Gastrocnemius medialis (tissue), 4 donors: ENCODE data around the gene ELANE. TPM values are rescaled to one million over a fixed set of nuclear protein-coding genes. Genes with fewer than 3 reads are reported as not detected.
A peak's percentile ranks its signal among the peaks of the same experiment; 100 is the strongest.
"Not testable (repeated sequence)": the region's sequence is repeated elsewhere in the genome, so short reads cannot be mapped to it uniquely, and the experiment has no call there.

Source experiments
- ATAC-seq, 2 donors: fragments of 150-250 bp; one replicate each; pipeline ENCODE4 v1.9.1; 2016
- DNase-seq, 2 donors: peaks; one replicate each; pipeline ENCODE4 v3.0.0-alpha.2; 2019
- H3K27ac ChIP-seq, 4 donors: fragments of 200-600 bp; sonication (generic); 1 replicate in 1 of 4; 2 replicates in 3 of 4; pipeline ENCODE4 v1.5.1; 2016 to 2018; ENCODE audit warnings: mild to moderate bottlenecking in 2 of 4, moderate library complexity in 1 of 4
- H3K27me3 ChIP-seq, 3 donors: fragments of 200-600 bp; sonication (generic) in 2 of 3; 1 replicate in 1 of 3; 2 replicates in 2 of 3; pipeline versions ENCODE4 v1.5.1 to v1.6.0; 2016 to 2019; ENCODE audit warnings: mild to moderate bottlenecking in 1 of 3, moderate library complexity in 1 of 3
- H3K36me3 ChIP-seq, 2 donors: fragments of 200-600 bp; sonication (generic) in 1 of 2; one replicate each; pipeline ENCODE4 v1.5.1; 2017 to 2018
- H3K4me1 ChIP-seq, 2 donors: fragments of 200-600 bp; sonication (generic) in 1 of 2; one replicate each; pipeline ENCODE4 v1.5.1; 2016 to 2017; ENCODE audit warnings: mild to moderate bottlenecking in 2 of 2
- H3K4me3 ChIP-seq, 4 donors: fragments of 200-600 bp; sonication (generic) in 3 of 4; 1 replicate in 1 of 4; 2 replicates in 3 of 4; pipeline ENCODE4 v1.5.1; 2016 to 2019; ENCODE audit warnings: mild to moderate bottlenecking in 2 of 4
- H3K9me3 ChIP-seq, 3 donors: fragments of 200-600 bp; sonication (generic) in 2 of 3; 1 replicate in 1 of 3; 2 replicates in 2 of 3; pipeline ENCODE4 v1.5.1; 2016 to 2019
- POLR2A ChIP-seq, 2 donors: fragments of 450-650 bp; IDR thresholded peaks; one replicate each; pipeline ENCODE4 v1.6.1; 2017; ENCODE audit warnings: antibody characterized with exemption in 2 of 2, mild to moderate bottlenecking in 2 of 2, moderate library complexity in 2 of 2
- in situ Hi-C, 4 donors: fragments of 200-750 bp; cut with MboI; loops; one replicate each; pipeline versions ENCODE4 v1.15.0 to v1.8.0; 2017; ENCODE audit warnings: low sequenced_read_pairs in 4 of 4
- intact Hi-C: fragments of 100-400 bp; cut with DNase I; formaldehyde crosslinking; loops from one replicate; pipeline ENCODE4 v1.15.1; 2023; ENCODE audit warnings: low total_unique reads
- total RNA-seq, 4 donors: library from RNA; depleted of rRNA; stranded (reverse); fragments of >200 nt; gene quantifications; one replicate each; pipeline versions ENCODE4 v1.1.0 to v1.2.3, GENCODE V29; 2016
- TF ChIP-seq, protein P1 (sequence below), 5 experiments: fragments of 450-650 bp in 3 of 5; fragments of 200-600 bp in 2 of 5; sonication (generic) in 2 of 5; IDR thresholded peaks in 4 of 5; conservative IDR thresholded peaks in 1 of 5; 1 replicate in 4 of 5; 2 replicates in 1 of 5; pipeline ENCODE4 v1.5.1; 2016 to 2019; ENCODE audit warnings: antibody characterized with exemption in 5 of 5, mild to moderate bottlenecking in 3 of 5, moderate library complexity in 3 of 5

The ELANE gene
- total RNA-seq, 4 donors from 2014 or later = 0.46 to 0.84 TPM; not detected in 2

DNA sequence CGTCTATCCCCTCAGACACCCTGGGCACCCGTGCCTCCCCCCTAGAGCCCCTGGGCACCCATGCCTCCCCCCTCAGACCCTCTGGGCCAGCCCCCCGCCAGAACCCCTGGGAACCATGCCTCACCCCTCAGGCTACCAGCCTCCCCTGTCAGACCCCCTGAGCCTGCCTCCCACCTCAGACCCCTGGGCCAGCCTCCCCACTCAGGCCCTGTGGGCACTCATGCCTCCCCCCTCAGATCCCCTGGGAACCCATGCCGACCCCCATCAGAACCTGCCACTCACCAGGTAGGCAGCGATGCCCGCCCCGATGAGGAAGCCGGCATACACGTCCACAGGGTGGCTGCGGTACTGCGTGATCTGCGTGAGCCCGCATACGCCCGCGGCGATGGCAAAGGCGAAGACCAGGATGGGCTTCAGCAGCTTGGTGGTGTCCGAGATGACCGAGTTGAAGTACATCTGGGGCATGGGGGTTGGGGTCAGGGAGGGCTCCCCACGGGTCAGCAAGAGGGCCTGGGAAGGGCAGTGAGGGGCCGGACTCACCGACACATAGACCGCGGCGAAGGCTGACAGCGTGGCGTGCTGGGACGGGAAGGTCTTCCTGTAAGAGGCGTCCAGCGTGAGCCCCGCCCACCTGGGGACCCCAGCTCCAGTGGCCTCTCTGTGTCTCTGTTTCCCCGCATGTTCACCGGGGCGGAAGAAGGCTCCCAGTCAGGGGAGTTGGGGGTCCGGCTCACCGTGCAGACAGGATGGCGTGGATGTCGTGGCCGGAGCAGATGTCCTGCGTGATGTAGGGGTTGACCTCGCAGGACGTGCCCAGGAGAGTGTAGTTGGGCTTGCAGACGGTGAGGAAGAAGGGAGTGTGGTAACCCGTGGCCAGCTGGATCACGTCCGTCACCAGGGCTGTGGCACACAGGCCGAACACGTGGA is 37.7 kb upstream of the ELANE start:
- no peak for DNase-seq
- in situ Hi-C loops = no loop called here
- no peak overlapping the region for H3K4me3 ChIP-seq

DNA sequence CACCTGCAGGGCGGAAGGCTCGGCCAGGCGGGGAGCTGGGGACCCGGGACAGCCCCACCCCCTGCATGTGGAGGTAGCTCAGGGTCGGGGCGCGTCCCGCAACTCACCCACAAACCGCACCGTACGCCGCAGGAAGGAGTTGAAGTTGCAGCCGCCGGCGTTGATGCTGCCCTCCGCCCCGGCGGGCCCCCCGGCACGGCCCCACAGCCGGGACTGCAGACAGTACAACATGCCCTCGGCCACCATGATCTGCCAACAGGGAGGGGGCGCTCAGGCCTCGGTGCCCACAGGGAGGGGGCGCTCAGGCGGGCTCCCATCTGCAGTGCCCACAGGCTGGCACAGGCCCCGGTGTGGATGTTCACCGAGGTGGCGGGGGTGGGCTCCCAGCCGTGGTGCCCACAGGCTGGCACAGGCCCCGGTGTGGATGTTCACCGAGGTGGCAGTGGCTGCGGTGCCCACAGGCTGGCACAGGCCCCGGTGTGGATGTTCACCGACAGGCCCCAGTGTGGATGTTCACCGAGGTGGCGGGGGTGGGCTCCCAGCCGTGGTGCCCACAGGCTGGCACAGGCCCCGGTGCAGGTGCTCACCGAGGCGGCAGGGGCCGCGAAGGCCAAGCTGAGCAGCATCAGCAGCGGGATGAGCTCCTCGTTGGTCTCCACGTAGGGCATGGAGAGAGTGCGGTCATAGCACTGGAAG is 36.9 kb upstream of the ELANE start:
- in situ Hi-C loops = no loop called here
- no peak overlapping the region for H3K27ac ChIP-seq
- no peaks in the 10 kb centered on the region for H3K9me3 ChIP-seq
- peaks cover 0 to 19% of the 10 kb centered on the region in 2 donors for H3K36me3 ChIP-seq
- no peaks in the 10 kb centered on the region for H3K4me1 ChIP-seq
- no peak for DNase-seq
- TF ChIP-seq, protein P1, sequence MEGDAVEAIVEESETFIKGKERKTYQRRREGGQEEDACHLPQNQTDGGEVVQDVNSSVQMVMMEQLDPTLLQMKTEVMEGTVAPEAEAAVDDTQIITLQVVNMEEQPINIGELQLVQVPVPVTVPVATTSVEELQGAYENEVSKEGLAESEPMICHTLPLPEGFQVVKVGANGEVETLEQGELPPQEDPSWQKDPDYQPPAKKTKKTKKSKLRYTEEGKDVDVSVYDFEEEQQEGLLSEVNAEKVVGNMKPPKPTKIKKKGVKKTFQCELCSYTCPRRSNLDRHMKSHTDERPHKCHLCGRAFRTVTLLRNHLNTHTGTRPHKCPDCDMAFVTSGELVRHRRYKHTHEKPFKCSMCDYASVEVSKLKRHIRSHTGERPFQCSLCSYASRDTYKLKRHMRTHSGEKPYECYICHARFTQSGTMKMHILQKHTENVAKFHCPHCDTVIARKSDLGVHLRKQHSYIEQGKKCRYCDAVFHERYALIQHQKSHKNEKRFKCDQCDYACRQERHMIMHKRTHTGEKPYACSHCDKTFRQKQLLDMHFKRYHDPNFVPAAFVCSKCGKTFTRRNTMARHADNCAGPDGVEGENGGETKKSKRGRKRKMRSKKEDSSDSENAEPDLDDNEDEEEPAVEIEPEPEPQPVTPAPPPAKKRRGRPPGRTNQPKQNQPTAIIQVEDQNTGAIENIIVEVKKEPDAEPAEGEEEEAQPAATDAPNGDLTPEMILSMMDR (IDR thresholded peaks at IDR 0.05 in 4 of 5, conservative IDR thresholded peaks at IDR 0.05 in 1 of 5) = no peak
- TF ChIP-seq POLR2A (IDR thresholded peaks at IDR 0.05) = no peak
- intact Hi-C loops = no loop called here
- H3K27me3 ChIP-seq = no peaks in the 10 kb centered on the region
- H3K4me3 ChIP-seq = no peak overlapping the region
- no peak for ATAC-seq

More for the DNA sequence above, 37.7 kb upstream of the ELANE start:
- H3K36me3 ChIP-seq = peaks cover 0 to 27% of the 10 kb centered on the region in 2 donors
- H3K27me3 ChIP-seq = no peaks in the 10 kb centered on the region
- H3K27ac ChIP-seq = no peak overlapping the region
- peak in 1 of 2 donors; percentile 32 for ATAC-seq
- no peaks in the 10 kb centered on the region for H3K9me3 ChIP-seq
- no peaks in the 10 kb centered on the region for H3K4me1 ChIP-seq
- TF ChIP-seq POLR2A (IDR thresholded peaks at IDR 0.05) = no peak
- TF ChIP-seq, protein P1 (IDR thresholded peaks at IDR 0.05 in 4 of 5, conservative IDR thresholded peaks at IDR 0.05 in 1 of 5) = no peak
- intact Hi-C loops = no loop called here

DNA sequence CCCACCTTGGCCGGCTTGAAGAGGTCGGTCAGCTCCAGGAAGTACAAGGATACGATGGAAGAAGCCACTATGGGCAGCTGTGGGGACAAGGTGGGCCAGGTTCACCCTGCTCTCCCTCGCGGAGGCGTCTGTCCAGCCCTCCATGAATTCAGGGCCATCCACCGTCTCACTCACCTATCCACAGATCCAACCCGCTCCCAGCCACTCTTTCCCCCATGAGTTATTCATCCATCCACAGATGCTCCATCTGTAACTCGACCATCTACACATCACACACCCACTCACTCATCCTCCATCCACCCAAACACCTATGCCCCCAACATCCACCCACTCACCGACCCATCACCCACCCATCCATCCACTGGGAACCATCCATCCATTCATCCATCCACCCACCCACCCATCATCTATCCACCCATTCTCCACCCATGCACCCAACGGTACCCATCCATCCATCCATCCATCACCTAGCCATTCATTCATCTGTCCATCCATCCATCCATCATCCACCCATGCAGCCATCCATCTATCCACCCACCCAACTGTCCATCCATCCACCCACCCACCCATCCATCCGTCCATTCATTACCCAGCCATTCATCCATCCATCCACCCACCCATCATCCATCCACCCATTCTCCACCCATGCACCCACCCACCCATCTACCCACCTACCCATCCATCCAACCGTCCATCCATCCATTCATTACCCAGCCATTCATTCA is 36.2 kb upstream of the ELANE start:
- in situ Hi-C loops = no loop called here
- Histone ChIP-seq H3K4me1 (no peaks in the 10 kb centered on the region), H3K9me3 (no peaks in the 10 kb centered on the region), H3K27ac (no peak overlapping the region), H3K4me3 (no peak overlapping the region), H3K27me3 (peaks cover 0 to 2% (median 0%) of the 10 kb centered on the region in 3 donors), H3K36me3 (peaks cover 0 to 12% of the 10 kb centered on the region in 2 donors)
- intact Hi-C loops = no loop called here
- ATAC-seq (no peak), DNase-seq (no peak)
- no peak for TF ChIP-seq POLR2A (IDR thresholded peaks at IDR 0.05)

DNA sequence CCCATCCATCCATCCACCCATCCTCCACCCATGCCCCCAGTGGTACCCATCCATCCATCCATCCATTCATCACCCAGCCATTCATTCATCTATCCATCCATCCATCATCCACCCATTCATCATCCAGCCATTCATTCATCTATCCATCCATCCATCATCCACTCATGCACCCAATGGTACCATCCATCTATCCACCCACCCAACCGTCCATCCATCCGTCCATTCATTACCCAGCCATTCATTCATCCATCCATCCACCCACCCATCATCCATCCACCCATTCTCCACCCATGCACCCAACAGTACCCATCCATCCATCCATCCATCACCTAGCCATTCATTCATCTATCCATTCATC is 35.6 kb upstream of the ELANE start:
- no peak for ATAC-seq
- no peaks in the 10 kb centered on the region for H3K9me3 ChIP-seq
- TF ChIP-seq POLR2A (IDR thresholded peaks at IDR 0.05) = no peak
- TF ChIP-seq, protein P1 (IDR thresholded peaks at IDR 0.05 in 4 of 5, conservative IDR thresholded peaks at IDR 0.05 in 1 of 5) = no peak
- in situ Hi-C loops (no loop called here), intact Hi-C loops (no loop called here)
- no peak overlapping the region for H3K4me3 ChIP-seq
- DNase-seq = no peak
- peaks cover 3 to 7% (median 3%) of the 10 kb centered on the region in 3 donors for H3K27me3 ChIP-seq
- H3K27ac ChIP-seq = no peak overlapping the region
- H3K36me3 ChIP-seq = peaks cover 0 to 7% of the 10 kb centered on the region in 2 donors
- H3K4me1 ChIP-seq = peaks cover 0 to 2% of the 10 kb centered on the region in 2 donors

DNA sequence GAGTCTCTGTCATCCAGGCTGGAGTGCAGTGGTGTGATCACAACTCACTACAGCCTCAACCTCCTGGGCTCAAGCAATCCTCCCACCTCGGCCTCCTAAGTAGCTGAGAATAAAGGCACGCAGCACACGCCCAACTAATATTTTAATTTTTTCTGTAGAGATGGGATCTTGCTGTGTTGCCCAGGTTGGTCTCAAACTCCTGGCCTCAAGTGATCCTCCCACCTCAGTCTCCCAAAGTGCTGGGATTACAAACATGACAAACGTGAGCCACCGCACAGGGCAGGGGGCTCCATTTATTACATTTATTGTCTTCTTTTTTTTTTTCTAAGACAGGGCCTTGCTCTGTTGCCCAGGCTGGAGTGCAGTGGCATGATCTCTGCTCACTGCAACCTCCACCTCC is 31.9 kb upstream of the ELANE start:
- ATAC-seq, H3K27ac ChIP-seq, DNase-seq, H3K36me3 ChIP-seq, intact Hi-C loops, H3K4me3 ChIP-seq, H3K9me3 ChIP-seq, H3K4me1 ChIP-seq, in situ Hi-C loops: not testable (repeated sequence)
- peaks cover 18 to 34% (median 29%) of the 10 kb centered on the region in 3 donors for H3K27me3 ChIP-seq
